Activated CD8-positive, alpha-beta memory T cell treated with anti-CD3 and anti-CD28 coated beads for 48 hours (primary cell): ENCODE results near the gene NFATC1.

Experiments used
- DNase-seq, 3 experiments: peaks; one replicate each; pipeline ENCODE4 v3.0.0-alpha.2; 2020; ENCODE audit warnings: low read depth in 2 of 3, low spot score in 2 of 3

The NFATC1 gene

DNA sequence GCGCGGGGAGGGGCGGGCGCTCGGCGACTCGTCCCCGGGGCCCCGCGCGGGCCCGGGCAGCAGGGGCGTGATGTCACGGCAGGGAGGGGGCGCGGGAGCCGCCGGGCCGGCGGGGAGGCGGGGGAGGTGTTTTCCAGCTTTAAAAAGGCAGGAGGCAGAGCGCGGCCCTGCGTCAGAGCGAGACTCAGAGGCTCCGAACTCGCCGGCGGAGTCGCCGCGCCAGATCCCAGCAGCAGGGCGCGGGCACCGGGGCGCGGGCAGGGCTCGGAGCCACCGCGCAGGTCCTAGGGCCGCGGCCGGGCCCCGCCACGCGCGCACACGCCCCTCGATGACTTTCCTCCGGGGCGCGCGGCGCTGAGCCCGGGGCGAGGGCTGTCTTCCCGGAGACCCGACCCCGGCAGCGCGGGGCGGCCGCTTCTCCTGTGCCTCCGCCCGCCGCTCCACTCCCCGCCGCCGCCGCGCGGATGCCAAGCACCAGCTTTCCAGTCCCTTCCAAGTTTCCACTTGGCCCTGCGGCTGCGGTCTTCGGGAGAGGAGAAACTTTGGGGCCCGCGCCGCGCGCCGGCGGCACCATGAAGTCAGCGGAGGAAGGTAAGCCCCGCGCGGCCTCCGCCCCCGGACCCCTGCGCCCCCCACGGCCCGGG is at the start of gene NFATC1:
Gene NFATC1 (plus strand): TSS at position 170 of the 644 bp plus-strand sequence. CDS start 295 bp downstream, at position 465.
- DNase-seq: peak; percentile 60 to 68 (median 67)

GRCh38 chr18:79345981-79346380 is 49.7 kb upstream of the NFATC1 start:
- no peak for DNase-seq

- no peak for DNase-seq
These were observed 47.7 kb upstream of the NFATC1 start for GRCh38 chr18:79348066-79348465.

DNA sequence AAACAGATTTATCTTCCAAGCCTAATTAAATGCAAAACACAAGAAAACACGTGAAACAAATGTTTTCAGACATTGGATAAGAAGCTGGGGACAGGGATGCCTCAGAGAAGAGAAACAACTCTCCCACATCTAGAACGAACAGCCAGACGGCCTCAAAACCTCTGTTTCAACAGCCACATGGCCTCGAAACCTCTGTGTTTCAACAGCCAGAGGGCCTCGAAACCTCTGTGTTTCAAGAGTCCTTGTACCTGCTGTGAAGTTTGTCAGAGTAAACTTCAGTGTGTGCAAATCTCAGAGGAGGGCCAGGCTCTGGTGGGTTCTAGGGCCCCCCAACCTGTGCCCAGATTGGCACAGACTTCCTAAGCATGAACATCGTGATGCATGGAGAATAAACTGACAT is 43.3 kb upstream of the NFATC1 start:
- DNase-seq: no peak

DNA sequence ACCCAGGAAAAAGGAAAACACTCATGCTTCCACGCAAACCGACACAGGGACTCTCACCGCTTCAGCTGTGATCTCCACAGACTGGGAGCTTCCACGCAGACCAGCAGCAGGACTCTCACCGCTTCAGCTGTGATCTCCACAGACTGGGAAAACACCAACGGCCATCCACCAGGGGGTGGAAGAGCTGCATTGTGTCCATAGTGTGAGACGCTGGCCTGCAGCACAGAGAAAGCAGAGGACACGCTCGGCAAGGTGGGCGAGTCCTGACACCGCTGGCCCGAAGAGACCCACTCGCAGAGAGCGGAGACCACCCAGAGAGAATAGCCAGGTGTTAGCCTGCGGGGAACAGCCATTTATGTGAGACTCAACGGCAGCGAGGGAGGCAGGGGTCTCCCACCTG is 42.5 kb upstream of the NFATC1 start:
- DNase-seq: no peak

DNA sequence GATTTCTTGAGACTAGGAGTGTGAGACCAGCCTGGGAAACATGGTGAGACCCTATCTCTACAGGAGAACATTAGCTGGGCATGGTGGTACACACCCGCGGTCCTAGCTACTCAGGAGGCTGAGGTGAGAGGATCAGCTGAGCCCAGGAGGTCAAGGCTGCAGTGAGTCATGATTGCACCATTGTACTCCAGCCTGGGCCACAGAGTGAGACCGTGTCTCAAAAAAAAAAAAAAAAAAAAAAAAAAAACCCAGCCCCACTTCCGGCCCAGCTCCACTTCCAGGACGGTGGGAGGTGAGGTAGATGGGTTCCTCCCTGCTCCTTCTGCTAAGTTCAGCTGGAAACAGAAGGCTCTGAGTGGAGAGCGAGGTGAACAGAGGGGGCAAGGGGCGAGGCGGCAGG is 41.4 kb upstream of the NFATC1 start:
- no peak for DNase-seq

- no peak for DNase-seq
These were observed 40.0 kb upstream of the NFATC1 start for GRCh38 chr18:79355433-79356335.

GRCh38 chr18:79356435-79356834 is 39.3 kb upstream of the NFATC1 start:
- no peak for DNase-seq

- no peak for DNase-seq
These were observed 34.8 kb upstream of the NFATC1 start for GRCh38 chr18:79360933-79361332.

DNA sequence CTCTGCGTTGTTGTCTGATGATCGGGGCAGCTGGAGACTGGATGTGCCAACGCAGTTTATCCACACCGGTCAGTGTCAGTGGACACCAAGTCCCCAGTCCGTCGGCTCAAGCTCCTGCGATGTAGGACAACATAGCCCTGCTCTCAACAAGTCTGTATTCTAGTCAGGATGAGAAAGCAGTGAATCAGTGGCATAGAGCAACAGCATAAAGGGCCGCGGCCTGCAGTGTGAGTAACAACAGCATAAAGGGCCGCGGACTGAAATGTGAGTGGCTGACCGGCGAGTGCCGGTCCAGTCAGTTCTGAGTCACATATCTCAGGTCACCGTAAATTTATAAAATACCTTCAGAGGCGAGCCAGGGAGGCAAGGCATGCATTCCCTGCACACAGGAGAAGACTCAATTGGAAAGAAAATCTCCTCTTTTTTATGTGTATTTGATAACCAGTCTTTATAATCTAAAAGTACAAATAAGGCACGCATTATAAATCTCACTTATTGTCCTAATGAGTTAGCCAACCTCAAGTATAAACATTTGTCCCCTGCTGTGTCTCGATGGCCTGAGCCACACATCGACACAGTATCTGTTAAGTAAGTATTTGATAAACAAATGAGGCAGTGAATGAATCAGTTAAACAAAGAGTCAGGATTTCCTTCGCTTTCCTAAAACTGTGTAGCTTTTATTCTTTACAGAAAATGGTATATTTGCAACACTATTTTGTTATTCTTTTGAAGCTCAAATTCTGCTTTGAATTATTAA is 33.8 kb upstream of the NFATC1 start:
- no peak for DNase-seq

DNA sequence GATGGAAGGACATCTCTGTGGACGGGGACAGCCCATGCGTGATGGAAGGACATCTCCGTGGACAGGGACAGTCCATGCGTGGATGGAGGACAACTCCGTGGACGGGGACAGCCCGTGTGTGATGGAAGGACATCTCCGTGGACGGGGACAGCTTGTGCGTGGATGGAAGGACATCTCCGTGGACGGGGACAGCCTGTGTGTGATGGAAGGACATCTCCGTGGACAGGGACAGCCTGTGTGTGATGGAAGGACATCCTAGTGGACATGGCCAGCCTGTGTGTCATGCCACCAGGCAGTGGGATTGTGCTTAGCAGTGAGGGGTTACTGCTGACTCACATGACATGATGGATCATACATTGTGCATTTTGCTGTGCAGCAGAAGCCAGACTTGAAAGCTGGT is 30.0 kb upstream of the NFATC1 start:
- DNase-seq: no peak

GRCh38 chr18:79366177-79367094 is 29.3 kb upstream of the NFATC1 start:
- DNase-seq: no peak

GRCh38 chr18:79367480-79367879 is 28.2 kb upstream of the NFATC1 start:
- no peak for DNase-seq

DNA sequence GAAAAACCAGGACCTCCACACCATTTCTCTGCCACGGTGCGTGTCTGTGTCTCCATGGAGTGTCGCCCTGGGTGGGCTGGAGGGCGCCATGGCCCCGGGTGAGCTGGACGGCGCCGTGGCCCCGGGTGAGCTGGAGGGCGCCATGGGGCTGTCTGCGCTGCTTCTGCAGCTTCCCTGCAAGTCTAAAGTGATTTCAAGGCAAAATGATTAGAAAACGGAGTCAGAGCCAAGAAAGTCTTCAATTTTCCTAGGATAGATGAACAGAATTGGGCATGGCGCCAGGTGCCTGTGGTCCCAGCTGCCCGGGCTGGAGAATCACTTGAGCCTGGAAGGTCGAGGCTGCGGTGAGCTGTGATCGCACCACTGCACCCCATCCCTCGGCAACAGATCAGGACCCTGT is 27.7 kb upstream of the NFATC1 start:
- no peak for DNase-seq

DNA sequence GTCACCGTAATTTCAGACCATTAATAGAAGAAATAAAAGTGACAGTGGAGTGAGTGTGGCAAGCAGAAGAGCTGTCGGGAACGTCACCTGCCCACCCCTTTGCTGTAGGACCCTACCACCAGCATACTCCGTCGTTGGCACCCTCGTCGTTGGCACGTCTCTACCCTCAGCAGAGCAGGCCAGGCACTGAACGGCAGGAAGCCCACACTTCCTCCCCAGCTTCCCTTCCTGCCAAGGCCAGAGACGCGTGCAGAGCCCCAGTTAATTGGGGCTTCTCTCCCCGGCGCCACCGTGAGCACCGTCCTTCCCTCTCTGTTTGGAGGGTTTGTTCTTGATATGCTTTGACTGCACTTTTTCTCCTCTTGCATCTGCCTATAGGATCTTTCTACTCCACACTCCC is 27.0 kb upstream of the NFATC1 start:
- DNase-seq: no peak

- no peak for DNase-seq
These were observed 24.1 kb upstream of the NFATC1 start for GRCh38 chr18:79371561-79372121.

- no peak for DNase-seq
These were observed 23.3 kb upstream of the NFATC1 start for GRCh38 chr18:79372461-79372860.

DNA sequence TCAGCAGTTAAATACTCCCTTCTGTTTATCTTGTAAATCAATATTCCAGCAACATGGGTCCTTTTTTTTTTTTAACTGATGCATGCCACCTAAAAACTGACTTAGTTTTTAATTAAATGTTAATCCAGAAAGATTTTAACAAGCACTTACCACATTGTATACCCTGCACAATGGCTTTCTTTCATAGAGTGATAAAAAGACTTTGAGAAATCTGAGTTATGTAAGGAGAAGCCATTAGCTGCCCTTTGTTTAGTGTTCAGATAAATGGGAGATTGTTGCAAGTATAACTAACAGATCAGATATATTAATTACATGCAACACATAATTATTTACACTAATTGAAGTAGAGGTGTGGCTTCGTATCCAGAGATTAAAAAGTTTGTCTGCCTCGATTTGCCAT is 22.7 kb upstream of the NFATC1 start:
- no peak for DNase-seq

GRCh38 chr18:79373736-79374135 is 22.0 kb upstream of the NFATC1 start:
- DNase-seq: no peak

DNA sequence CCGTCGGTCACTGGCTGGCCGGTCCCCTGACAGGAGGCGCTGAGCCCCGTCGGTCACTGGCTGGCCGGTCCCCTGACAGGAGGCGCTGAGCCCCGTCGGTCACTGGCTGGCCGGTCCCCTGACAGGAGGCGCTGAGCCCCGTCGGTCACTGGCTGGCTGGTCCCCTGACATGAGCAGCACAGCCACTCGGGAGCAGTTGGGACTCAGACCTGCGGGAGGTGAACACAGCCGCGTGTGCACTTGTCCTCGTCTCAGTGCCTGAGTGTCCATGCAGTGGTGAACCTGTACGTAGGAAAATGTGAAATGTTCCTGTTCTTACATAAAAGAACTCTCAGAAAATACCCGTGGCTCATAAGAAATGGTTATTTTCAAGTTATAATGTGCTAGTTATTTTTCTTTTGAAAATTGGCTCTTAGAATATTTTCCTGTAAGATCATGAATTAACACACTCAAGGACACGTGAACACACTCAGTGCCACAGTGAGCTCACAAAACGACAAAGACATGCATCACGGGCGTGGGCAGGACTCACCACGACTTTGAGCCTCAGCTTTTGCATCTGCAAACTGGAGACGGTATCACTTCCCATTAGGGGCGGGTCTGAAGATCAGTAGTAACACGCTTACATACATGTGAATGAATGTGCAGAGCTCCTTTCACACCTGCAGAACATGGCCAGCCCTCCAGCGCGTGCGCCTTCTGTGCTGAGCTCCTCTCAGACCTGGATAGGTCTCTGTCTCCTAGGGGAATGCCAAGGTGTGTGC is 21.1 kb upstream of the NFATC1 start:
- no peak for DNase-seq
